NOMO-1 (cell line): ENCODE data around the gene DHRS7C.

Experiments
- DNase-seq, 2 experiments: peaks; one replicate each; lab custom pipeline; 2025; ENCODE audit not compliant: unreplicated experiment in 2 of 2; lab: John Stamatoyannopoulos, UW

DHRS7C gene, protein sequence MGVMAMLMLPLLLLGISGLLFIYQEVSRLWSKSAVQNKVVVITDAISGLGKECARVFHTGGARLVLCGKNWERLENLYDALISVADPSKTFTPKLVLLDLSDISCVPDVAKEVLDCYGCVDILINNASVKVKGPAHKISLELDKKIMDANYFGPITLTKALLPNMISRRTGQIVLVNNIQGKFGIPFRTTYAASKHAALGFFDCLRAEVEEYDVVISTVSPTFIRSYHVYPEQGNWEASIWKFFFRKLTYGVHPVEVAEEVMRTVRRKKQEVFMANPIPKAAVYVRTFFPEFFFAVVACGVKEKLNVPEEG

DNA sequence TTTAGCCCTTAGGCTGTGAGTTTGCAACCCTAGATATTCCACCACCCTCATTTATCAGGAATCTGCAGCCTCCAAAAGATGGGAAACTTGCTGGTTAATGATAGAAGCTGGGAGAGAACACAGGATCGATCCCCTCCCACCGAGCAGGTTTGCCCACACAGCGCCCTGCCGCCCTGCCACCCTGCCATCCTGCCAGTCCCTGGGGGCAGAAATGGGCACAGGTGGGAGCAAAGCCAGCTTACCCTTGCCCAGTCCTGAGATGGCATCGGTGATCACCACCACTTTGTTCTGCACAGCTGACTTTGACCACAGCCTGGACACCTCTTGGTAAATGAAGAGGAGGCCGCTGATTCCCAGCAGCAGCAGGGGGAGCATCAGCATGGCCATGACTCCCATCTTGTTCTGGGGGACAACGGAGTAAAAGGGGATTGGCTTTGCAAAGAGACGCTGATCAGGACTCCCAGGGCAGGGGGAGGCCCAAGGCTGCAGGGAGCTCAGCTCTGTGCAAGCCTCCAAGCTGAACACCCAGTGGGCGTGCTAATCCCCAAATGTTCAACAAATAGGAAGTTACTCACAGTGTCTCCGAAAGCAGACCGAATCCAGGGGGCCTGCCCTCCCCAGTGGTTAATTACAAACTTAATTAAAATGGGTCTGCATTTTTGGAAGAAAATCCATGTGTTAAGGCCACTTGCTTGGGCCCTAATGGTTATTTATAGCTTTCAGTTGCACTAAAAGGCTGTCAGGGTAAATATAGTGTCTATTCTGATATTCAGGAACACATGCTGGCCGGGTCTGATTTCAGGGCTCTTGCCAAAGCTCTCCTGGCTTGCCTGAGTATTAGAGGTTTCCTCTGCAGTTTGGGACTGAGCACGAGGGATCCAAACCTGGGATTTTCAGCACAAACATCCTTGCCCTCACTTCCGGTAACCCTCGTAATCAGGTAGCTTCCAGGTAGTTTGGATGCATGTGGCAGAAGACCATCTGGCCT, at the start of gene DHRS7C:
Gene DHRS7C (minus strand): TSS at position 704 of the 988 bp plus-strand sequence. CDS start 308 bp downstream, at position 396.
- no peak for DNase-seq

DNA sequence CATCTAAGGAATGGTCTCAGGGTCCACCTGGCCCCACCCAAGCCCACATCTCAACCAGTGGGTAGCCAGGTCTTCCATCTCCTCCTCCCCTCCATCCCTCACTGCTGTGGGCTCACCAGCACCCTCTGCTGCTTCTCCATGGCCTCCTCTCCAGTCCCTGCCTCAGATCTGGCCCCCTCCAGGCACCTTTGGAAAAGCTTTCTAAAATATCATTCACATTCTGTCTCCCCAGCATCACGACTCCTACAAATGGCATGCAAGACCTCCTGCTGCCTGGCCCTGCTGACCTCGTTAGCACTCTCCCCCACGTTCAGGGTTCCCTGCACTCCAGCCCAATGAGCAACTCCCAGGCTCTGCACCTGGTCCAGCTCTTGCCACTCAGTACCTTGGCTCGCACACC, 48.0 kb upstream of the DHRS7C start:
- DNase-seq, result no peak

DNA sequence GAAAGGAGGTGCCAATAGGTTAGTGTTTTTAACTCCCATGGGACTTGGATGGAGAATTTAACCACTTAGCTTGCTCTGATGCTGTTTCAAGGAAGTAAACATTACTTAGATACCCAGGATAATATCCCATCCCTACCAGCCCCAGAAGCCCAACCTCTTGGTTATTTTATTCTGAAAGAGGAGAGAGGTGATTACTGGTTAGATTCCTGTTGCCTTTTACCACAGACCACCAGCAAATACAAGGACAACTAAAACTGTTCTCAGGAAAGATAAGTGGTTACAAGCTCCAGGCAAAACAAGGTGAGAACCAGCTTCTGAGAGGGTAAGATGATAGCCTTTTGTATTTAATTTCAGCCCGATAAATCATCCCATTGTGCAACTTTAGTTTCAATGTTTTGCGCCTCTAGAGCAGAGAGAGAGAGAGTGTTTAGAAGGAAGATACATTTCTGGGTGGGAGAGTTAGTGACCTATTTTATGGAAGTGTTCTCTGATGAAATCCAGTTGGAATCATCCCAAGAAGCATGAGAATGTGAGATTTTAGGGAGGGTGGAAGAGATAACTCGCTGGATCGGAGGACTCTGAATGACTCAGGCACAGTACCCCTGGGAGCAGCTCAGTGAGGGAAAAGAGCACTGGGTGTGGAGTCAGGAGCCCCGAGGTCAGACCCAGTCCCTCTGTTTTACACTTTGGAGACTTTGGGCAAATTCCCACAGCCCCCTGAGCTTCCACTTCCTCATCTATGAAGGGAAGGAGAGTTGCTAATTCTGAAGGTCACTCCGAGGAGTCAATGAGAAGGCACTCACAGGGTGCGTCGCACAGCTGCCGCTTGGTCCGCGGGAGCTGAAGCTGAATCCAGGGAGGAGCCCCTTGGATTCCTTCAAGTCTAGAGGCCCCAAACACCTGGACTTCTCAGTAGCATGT, 46.4 kb upstream of the DHRS7C start:
- DNase-seq, result no peak

DNA sequence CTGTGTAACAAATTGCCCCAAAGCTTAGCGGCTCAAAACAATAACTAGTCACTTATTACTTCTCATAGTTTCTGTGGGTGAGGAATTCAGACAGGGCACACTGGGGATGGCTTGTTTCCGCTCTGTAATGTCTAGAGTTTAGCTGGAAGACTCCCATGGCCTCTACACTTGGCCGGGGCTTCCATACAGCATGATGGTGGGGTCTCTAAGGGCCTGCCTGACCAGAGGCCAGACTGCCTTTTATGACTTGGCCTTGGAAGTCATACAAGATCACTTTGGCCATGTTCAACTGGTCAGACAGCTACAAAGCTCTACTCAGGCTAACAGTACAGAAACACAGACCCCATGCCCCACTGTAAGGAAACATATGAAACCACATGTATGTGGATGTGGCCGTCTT, 42.5 kb upstream of the DHRS7C start:
- no peak for DNase-seq

DNA sequence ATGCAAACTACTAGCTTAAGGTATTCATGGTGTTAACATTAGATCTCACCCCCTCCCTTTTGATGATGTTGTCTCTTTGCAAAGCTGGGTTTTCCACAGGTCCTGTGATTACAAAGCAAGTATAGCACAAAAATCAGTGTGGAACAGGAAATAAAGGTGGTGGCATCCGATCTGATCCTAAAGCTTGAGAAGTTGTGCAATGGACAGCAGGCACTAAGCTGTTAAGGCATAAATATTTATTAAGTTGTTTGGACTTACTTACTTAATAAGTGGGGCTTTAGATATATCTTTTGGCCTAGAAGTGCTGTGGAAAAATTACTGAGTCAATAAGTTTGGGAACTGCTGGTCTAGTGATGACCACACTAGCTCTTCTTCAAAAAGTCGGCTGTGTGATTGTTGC, 39.3 kb upstream of the DHRS7C start:
- DNase-seq, result no peak

DNA sequence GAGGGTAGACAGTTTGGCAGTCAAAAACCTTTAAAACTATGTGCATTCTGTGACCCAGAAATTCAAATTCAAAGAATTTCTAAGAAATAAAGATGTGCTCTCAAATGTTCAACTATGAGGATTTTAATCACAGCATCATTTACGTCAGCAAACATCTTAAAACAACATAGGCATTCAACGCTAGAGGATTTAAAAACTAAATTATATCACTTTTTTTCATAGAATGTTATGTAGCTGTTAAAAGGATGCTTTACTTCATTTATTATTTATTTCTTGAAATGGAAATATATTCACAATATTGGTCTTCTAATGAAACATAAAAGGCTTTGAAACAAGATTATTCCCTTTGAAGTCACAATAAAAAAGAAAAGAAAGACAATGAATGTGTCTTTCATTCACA, 38.0 kb upstream of the DHRS7C start:
- DNase-seq, result no peak

DNA sequence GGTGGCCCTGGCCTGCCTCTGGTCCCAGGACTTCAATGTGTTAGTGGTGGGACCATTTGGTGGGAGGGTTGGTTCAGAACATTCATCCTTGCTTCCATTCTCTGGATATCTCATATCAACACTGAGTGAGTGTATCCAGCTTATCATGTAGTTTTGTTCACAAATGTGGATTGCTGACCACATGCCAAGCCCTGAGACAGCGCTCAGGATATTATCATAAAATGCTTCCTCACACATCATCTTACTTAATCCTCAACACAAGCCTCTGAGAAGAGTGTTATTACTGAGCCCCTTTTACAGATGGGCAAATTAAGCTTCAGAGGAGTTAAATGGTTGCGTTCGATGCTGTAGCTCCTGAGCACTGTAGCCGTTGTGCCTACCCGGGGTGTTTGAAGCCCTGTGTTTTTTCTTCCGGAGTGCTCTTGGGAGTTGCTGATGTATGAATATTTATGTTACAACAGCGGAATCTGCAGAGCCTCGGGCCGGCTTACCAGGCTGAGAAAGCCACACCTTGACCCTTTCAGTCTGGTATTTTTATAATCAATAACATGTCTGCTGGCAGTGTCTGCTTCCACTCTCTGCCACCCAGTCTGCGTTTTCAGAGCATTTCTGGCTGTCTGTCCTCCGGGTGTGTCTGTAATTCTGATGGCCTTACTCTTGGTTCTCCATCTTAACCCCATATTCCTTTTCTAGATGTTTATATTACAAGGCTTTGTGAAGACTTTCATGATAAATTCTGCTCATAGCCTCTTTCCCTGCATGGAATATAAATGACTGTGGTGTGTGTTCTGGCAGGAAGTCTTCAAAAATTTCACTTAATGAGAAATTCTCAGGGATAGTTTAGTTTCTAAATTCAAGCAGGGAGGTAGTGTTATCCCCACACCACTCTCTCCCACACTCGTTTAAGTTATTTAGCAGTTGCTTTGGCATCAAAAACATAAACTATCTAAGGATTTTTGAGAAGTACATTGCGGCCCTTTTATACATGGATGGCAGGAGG, 37.2 kb upstream of the DHRS7C start:
- DNase-seq, result no peak

DNA sequence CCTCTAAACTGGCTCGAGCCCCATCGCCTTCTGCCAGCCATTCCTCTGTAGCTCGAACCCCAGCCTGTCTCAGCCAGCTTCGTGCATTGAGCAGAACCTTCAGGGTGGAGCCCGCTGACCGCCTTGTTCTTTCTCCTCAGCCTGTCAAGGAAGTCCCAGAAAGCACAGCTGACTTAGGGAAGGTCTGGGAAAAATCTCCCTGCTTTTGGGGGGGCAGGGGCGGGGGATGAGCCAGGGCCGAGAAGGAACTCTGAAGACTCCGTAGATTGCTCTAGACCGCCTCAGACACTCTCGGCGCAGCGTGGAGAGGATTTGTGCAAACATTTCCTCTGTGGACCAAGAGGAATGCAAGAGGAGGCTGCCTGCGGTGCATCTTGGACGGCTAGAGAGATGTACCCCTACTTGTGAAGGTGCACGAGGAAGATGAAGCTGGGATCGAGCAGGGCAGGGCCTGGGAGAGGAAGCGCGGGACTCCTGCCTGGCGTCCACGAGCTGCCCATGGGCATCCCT, 34.3 kb upstream of the DHRS7C start, which contains the start of gene GLP2R:
Gene GLP2R (plus strand): TSS at position 284 of the 510 bp plus-strand sequence. CDS start 140 bp downstream, at position 424.
- DNase-seq, result no peak

DNA sequence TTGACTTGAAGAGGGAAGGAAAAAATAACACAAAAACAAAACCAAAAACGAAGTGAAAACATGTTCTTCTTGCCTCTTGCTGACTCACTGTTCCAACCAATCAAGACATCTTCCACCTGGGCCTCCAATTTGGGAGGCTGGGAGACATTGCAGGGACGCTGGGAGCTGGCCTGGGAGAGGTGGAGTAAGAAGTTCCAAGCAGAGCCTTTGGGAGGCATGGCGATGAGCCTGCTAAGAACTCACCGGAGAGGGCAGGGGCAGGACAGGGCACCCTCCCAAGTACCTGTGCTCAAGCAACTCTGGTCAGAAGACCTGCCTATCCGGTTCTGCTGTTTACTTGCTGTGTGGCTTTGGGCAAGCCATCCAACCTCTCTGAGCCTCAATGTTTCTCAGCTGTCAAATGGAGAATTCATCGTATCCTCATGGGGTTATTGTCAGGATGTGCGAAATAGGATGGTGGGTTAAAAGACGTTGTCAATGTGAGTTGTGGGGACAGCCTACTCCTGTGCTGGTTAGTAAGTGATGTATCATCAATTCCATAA, 33.5 kb upstream of the DHRS7C start:
- DNase-seq, result no peak

DNA sequence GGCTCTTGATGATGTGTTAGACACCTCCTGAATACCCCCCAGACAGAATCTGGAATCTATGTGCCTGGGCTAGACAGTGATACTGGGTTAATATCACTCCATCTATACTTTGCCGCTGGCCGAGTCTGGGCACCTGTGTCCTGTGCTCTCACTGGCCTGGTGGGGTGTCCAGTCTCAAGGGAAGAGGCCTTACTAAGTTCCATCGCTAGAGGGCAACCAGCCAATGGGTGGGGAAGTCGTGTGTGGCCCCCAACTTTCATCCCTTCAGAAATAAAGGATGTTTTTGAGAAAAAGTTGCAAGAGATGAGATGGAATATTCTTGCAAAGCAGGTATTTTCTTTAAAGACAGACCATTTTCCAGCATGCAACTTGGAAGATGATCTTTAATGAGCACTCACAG, 32.7 kb upstream of the DHRS7C start:
- no peak for DNase-seq

DNA sequence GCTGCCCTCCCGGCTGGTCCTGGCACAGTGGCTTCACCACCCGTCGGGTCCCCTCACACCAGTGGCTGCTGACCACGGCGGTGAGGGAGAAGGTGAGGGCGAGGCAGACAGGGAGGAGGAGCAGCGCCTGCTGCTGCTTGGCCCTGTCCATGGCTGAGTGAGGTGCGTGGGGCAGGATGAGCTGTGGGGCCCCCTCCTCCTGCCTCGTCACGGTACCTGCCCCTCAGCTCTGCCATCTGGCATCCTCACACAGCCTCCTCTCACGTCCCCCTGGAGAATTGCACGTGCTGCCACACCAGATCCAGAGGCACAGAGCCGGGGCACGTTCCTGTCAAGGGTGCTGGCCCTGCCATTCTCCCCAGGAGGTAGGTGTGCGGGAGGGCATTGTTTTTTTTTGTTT, 30.5 kb upstream of the DHRS7C start, which contains the start of gene GSG1L2:
Gene GSG1L2 (minus strand): TSS at position 159 of the 400 bp plus-strand sequence. CDS start 8 bp downstream, at position 151.
- no peak for DNase-seq

DNA sequence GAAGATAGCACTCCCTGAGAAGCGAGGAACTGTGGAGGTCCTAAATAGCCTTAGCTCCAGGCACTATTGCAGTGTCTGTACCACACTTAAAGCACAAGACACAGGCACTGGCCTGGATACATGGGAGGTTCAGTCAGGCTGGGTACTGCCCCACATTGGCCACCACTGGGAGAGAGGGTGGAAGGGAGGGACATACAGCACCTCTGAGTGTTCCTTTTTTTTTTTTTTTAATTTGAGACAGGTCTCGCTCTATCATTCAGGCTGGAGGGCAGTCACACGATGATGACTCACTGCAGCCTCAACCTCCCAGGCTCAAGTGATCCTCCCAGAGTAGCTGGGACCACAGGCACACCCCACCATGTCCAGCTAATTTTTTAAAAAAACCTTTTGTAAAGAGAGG, 29.1 kb upstream of the DHRS7C start:
- no peak for DNase-seq

DNA sequence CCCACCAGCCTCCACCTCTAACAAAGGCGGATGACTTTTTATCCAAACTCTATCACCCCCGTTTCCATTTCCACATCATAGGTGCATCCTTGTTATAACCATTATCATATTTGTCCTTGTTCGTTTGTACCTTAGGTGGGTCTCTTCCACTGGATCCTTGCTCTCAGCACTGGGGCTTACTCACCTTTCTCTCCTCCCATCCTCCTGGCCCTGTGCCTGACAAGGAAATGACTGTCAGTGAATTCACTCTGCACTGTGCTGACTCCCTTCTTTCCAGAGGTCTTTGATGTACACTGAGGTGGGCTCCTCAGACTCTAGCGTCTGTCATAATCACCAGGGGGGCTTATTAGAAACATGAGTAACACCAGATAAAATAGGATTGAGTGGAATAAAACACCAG, 27.4 kb upstream of the DHRS7C start:
- no peak for DNase-seq

DNA sequence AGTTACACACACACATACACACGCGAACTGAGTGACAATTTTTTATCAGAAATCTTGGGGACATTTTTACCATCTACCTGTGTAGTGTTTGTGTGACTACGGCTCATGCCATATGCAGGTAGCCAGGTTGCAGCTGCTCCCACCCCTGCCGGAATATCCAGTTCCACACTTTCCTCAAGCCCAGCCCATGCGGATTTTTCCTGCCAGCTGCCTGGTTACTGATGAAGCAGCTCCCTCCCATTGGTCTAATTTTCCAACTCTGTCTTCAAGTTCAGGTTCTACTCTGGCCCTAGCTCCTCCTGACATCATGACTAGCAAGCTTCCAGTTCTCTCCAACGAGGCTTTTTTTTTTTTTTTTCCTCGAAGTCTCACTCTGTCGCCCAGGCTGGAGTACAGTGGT, 25.7 kb upstream of the DHRS7C start:
- DNase-seq, result no peak

DNA sequence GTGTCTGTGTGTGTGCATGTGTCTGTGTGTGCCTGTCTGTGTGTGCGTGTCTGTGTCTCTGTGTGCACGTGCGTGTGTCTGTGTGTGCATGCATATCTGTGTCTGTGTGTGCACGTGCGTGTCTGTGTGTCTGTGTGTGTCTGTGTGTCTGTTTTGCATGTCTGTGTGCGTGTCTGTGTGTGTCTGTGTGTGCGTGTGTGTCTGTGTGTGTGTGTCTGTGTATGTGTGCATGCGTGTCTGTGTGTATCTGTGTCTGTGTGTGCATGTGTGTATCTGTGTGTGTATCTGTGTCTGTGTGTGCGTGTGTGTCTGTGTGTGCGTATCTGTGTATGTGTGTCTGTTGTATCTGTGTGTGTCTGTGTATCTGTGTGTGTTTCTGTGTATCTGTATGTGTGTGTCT, 25.1 kb upstream of the DHRS7C start:
- DNase-seq, result no peak

DNA sequence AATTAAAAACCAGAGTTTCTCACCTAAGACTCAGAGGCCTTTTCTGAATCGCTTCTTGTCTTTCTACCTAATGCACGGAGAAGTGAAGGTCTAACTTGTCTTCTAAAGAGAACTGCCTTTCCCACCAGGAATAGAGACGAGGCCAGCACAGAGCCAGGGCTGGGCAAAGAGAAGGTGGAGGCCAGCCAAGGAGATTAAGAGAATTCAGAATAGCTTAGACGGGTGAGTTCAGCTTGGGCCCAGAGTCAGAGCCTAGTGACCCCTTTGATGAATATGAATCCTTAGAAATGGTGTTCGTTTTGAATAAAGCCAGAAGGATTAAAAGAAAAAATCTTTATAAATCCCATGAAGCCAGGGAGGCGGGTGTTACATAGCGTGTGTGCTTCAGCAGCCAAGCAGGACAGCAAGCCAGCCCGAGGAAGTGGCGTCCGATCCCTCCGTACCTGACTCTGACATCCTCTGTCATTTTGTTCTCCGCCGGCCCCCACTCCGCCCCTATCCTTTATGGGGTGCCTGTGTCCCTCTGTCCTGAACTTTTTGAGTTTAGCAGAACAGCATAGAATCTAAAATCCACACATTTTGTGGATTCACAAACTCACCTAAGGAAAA, 23.0 kb upstream of the DHRS7C start:
- no peak for DNase-seq

DNA sequence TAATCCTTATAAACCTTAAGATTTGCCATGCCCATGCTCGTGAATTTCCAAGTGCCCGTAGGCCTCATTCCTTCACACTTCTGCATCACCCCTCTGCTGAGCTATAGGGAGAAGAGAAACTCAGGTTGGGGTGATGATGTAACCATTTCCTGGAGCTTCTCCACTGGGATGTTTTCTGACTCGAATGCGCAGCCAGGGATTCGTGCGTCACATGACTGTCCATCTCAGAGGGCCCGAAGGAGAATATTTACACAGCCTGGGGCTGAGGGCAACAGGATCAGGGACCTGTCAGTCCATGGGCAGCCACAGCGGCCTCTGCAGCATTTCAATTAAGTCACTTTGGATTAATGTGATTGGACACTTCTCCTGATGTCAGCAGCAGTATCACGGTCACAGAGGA, 21.8 kb upstream of the DHRS7C start:
- no peak for DNase-seq

DNA sequence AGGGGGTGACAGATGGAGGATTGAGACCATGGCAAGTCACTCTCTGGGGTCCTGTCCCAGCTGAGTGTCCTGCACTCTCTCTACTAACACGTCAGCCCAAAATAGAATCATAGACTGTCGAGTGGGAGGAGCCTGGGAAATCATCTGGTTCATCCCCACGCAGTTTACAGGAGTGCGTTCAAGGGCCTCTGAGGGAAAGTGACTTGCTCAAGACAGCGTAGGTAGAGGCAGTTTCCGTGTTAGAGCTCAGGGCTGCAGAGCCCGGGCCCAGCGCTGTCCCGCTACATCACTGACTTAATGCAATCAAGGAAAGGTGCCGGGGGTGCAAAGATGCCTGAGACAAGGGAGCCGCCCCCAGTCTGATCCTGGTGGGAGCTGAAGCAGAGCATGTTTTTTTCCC, 20.1 kb upstream of the DHRS7C start:
- no peak for DNase-seq
